Omental fat pad (tissue), 4 donors: ENCODE data around the gene RERE. TPM values are rescaled to one million over a fixed set of nuclear protein-coding genes. Genes with fewer than 3 reads are reported as not detected.

Experiments
- ATAC-seq: fragments of 150-250 bp; one replicate; pipeline ENCODE4 v1.9.1; 2016; ENCODE audit warnings: mild to moderate bottlenecking, moderate library complexity; ENCODE audit not compliant: low FRiP score
- DNase-seq: peaks from one replicate; pipeline ENCODE4 v3.0.0-alpha.2; 2019; ENCODE audit warnings: low spot score
- total RNA-seq, 4 donors: library from RNA; depleted of rRNA; stranded (reverse); fragments of >200 nt; gene quantifications; one replicate each; pipeline ENCODE4 v1.1.0, GENCODE V29; 2016
- TF ChIP-seq, protein P1 (sequence below), 3 donors: fragments of 450-650 bp; IDR thresholded peaks; one replicate each; pipeline ENCODE4 v1.5.1; 2016 to 2017; ENCODE audit warnings: antibody characterized with exemption in 3 of 3, mild to moderate bottlenecking in 3 of 3, moderate library complexity in 2 of 3

RERE gene
- total RNA-seq, 4 donors from 2014 or later, result 46.3 to 117 (median 55.4) TPM

- TF ChIP-seq, protein P1, sequence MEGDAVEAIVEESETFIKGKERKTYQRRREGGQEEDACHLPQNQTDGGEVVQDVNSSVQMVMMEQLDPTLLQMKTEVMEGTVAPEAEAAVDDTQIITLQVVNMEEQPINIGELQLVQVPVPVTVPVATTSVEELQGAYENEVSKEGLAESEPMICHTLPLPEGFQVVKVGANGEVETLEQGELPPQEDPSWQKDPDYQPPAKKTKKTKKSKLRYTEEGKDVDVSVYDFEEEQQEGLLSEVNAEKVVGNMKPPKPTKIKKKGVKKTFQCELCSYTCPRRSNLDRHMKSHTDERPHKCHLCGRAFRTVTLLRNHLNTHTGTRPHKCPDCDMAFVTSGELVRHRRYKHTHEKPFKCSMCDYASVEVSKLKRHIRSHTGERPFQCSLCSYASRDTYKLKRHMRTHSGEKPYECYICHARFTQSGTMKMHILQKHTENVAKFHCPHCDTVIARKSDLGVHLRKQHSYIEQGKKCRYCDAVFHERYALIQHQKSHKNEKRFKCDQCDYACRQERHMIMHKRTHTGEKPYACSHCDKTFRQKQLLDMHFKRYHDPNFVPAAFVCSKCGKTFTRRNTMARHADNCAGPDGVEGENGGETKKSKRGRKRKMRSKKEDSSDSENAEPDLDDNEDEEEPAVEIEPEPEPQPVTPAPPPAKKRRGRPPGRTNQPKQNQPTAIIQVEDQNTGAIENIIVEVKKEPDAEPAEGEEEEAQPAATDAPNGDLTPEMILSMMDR (IDR thresholded peaks at IDR 0.05), result no peak
- DNase-seq, result no peak
- peak; percentile 41 for ATAC-seq
Measured at GRCh38 chr1:8562881-8563865, 254.3 kb downstream of the RERE start.

DNA sequence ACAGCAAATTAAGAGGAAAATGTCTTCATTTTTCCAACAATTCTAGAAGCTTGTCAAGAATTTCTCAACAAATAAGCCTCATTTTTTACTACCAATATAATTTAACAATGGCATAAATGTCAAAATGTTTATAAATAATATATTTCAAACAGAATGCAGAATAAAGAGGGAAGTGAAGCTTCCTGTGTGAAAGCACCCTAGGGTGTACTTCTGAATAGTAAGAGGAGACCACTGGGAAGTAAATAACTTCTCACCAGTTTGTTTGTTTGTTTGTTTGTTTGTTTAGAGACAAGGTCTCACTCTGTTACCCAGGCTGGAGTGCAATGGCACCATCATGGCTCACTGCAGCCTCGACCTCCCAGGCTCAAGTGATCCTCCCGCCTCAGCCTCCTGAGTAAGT lies 255.2 kb downstream of the RERE start:
- ATAC-seq (no peak), DNase-seq (no peak)
- TF ChIP-seq, protein P1 (IDR thresholded peaks at IDR 0.05), result no peak

DNA sequence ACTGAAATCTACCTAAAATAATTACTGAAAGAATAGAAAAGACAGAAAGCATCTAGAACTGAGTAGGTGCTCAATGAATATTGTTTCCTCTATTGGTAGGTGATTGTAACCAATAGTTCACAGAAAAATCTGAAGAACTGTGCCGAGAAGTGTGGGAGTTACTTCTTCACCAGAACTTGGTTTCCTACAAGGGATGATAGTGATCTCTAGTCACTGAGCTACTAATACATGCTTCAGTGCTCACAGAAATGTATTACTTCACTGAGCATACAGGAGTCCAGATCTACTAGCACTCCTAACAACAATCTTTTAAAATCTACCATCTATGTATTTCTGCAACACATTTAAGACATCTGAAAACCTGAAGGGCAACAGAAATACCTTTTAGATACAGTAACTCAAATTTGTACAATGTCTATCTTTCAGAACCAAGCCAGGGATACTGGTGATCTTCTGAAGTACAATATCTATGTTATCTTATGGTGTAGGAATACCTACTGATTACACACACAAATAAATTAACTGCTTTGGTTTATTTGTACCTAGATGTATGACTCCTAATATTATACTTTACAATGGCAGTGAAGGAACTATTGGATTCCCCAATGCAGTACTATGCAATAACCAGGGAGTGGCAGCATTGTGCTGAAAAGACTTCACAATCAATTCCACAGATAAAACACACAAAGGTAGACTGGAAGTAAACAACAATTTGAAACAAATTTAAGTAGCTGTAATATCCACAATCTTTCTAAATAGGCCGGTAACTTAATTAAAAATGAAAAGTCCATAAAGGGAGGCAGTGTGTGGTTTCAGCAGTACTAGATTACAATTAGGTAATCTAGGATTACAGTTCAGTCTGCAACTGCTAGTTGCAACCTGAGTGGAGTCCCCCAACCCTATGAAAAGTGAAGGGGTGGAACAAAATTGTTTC lies 256.6 kb downstream of the RERE start:
- DNase-seq (no peak), ATAC-seq (no peak)
- TF ChIP-seq, protein P1 (IDR thresholded peaks at IDR 0.05), result peak in 2 of 3 donors; percentile 47 to 83

DNA sequence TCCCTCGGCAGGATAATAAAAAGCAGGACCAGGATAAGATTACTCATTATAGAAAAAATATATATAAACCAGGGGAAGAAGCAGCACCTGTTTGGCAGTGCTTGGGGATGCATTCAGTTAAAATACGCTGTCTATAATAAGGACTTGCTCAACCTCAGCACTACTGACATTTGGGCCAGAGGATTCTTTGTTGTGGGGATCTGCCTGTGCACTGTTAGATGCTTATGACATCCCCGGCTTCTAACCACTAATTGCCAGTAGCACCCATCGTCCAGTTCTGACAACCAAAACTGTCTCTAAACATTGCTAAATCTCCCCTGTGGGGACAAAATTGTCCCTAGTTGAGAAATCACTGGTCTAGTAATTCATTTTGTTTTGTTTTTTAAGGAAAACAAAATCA lies 257.4 kb downstream of the RERE start:
- TF ChIP-seq, protein P1 (IDR thresholded peaks at IDR 0.05), result no peak
- no peak for ATAC-seq
- DNase-seq, result no peak

GRCh38 chr1:8555582-8555981 lies 261.9 kb downstream of the RERE start:
- ATAC-seq (no peak), DNase-seq (no peak)

DNA sequence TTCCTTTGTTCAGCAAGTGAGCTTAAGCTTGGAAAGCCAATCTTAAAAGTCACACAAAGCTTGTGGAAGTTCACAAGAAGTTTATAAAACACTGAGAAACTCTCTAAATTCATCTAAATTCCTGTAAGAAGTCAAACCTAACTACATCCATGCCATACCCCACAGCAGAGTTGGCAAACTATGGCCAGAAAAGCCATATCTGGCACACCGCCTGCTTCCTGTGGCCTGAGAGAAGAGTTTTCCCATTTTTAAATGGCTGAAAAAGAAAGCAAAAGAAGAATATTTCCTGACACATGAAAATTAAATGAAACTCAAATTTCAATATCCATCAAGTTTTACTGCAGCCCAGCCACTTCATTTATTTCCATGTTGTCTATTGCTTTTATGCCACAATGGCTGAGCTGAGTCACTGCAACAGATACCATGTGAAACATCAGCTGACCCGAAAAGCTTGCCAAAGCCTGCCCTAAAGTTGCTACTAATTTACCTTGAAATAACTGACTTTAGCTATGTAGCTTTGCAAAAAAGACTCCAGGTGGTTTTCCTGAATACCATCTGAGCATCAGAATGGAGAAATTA lies 262.4 kb downstream of the RERE start:
- no peak for DNase-seq
- ATAC-seq, result no peak
- TF ChIP-seq, protein P1 (IDR thresholded peaks at IDR 0.05), result no peak

More at GRCh38 chr1:8555582-8555981, 261.9 kb downstream of the RERE start:
- TF ChIP-seq, protein P1 (IDR thresholded peaks at IDR 0.05), result no peak
